GM10266 (cell line): ENCODE measurements around the gene PYROXD2.

Experiments used
- DNase-seq: peaks from one replicate; pipeline ENCODE4 v3.0.0; 2012; ENCODE audit errors: extremely low spot score
- TF ChIP-seq, protein P1 (sequence below): IDR thresholded peaks from 2 replicates; pipeline ENCODE4 v1.5.1; 2012; ENCODE audit warnings: mild to moderate bottlenecking, low read depth; ENCODE audit not compliant: control insufficient read depth, insufficient read depth; ENCODE audit errors: missing control alignments

Gene PYROXD2

DNA sequence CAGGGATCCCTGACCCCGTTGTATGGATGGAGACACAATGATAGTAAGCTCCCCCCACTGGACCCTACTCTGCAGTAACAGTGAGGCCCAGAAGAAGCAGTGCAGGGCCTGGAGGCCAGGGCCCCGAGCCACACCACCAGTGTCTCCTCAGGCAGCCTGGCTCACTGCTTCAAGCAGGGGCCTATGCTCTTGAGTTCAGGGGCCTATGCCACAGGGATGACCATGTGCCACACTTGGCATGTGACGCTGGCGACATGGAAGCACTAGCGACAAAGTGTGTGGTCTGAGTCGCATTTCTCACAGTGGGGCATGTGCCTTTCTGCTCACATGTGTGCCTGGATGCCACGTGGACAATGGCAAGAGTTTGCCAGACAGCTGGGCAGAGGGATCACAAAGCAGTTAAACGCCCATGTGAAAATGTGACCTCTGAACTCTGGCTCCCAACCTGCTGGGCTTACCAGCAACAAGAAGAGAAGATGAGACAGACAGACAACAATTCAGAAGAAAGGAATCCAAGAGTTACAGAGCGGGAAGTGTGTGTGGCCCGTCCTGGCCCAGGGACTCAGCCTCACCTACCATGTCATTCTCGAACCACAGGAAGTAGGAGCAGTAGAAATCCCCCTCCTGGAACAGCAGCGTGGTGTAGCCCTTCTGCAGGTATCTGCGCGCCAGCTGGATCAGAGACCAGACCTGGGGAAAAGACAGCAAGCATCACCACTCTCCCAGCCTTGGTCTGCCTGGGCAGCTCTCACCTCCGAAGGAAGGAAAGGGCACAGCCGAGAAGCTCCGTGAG lies 4.7 kb upstream of the PYROXD2 start:
- TF ChIP-seq, protein P1, sequence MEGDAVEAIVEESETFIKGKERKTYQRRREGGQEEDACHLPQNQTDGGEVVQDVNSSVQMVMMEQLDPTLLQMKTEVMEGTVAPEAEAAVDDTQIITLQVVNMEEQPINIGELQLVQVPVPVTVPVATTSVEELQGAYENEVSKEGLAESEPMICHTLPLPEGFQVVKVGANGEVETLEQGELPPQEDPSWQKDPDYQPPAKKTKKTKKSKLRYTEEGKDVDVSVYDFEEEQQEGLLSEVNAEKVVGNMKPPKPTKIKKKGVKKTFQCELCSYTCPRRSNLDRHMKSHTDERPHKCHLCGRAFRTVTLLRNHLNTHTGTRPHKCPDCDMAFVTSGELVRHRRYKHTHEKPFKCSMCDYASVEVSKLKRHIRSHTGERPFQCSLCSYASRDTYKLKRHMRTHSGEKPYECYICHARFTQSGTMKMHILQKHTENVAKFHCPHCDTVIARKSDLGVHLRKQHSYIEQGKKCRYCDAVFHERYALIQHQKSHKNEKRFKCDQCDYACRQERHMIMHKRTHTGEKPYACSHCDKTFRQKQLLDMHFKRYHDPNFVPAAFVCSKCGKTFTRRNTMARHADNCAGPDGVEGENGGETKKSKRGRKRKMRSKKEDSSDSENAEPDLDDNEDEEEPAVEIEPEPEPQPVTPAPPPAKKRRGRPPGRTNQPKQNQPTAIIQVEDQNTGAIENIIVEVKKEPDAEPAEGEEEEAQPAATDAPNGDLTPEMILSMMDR: no peak

GRCh38 chr10:98418665-98419468 lies 3.9 kb upstream of the PYROXD2 start:
- TF ChIP-seq, protein P1: no peak
- no peak for DNase-seq

More for the DNA sequence above, 4.7 kb upstream of the PYROXD2 start:
- DNase-seq: no peak

- DNase-seq: no peak
- TF ChIP-seq, protein P1: no peak
These were observed 3.1 kb upstream of the PYROXD2 start for GRCh38 chr10:98417973-98418664.

DNA sequence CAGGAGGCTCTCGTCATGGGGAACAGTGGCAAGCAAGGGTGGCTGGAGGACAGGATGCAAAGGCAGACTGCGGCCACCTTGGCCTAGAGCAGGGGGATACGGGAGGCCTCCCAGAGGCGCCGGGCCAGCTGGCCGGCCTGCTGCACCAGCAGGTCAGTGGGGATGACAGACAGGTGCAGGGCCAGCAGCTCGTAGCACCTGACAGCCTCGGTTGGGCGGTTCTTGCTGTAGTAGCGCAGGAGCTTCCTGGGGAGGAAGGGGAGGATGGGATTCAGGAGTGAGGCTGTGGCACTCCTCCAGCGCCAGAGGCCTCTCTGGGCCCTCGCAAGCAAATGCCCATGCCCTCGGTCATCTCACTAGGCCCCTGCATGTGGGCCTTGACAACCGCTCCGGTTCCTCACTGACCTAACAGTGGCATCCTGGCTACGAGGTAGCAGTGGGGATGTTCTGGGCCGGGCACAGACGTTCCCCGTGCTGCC lies 2.5 kb upstream of the PYROXD2 start:
- no peak for DNase-seq
- TF ChIP-seq, protein P1: no peak

GRCh38 chr10:98416606-98417388 lies 1.8 kb upstream of the PYROXD2 start:
- TF ChIP-seq, protein P1: no peak
- no peak for DNase-seq

DNA sequence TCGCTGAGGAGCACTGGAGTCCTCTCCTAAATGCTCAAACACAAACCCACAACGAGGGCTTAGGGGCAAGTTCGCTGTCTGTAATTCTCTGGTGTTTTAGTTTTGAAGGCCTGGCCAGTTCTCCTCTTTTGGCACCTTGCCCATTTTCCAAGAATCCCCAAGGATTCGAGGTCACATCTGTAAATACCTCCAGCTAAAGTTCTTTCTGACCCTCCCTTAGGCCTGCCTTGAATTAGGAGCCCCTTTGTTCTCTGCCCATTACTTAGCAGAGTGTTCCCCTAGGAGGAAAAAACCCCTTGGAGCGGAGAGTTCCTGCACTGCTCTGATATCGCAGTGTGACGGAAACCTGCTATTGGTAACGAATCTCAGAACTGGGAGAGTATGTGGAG lies 743 bp upstream of the PYROXD2 start:
- TF ChIP-seq, protein P1: no peak
- no peak for DNase-seq
